A549 (cell line): ENCODE data around the gene EMID1.

Experiments
- CEBPB ChIP-seq, 2 experiments: fragments of >200 bp in 1 of 2; sonication (Bioruptor Twin) in 1 of 2; formaldehyde crosslinking in 1 of 2; IDR thresholded peaks; 2 replicates each; pipeline ENCODE4 v1.6.1; 2012 to 2016
- CHD2 ChIP-seq: fragments of 150-350 bp; IDR thresholded peaks from 2 replicates; pipeline ENCODE4 v1.6.1; 2014; ENCODE audit warnings: low read length; ENCODE audit not compliant: partially characterized antibody
- CTCF ChIP-seq: fragments of >200 bp; sonication (Bioruptor Twin); formaldehyde crosslinking; IDR thresholded peaks from 3 replicates; pipeline ENCODE4 v1.5.1; 2016
- EP300 ChIP-seq, 2 experiments: fragments of >200 bp; sonication (Bioruptor Twin); formaldehyde crosslinking; IDR thresholded peaks; 2 replicates in 1 of 2; 3 replicates in 1 of 2; pipeline ENCODE4 v1.6.1; 2016 to 2017
- HOXB13 ChIP-seq: fragments of 250-450 bp; sonication (Bioruptor Pico); IDR thresholded peaks from 2 replicates; pipeline ENCODE4 v1.5.0; 2020; ENCODE audit warnings: low read depth, mild to moderate bottlenecking, moderate library complexity
- JUN ChIP-seq, 2 experiments: fragments of >200 bp; sonication (Bioruptor Twin); formaldehyde crosslinking; IDR thresholded peaks; 2 replicates in 1 of 2; 3 replicates in 1 of 2; pipeline ENCODE4 v1.6.1; 2016 to 2017
- POLR2A ChIP-seq: IDR thresholded peaks from 2 replicates; pipeline ENCODE4 v1.6.1; 2012; ENCODE audit warnings: mild to moderate bottlenecking, low read length
- RCOR1 ChIP-seq: fragments of 150-350 bp; IDR thresholded peaks from 2 replicates; pipeline ENCODE4 v1.6.1; 2014; ENCODE audit warnings: antibody characterized with exemption, low read length, low read depth
- USF2 ChIP-seq: fragments of 450-650 bp; IDR thresholded peaks from 2 replicates; pipeline ENCODE4 v1.6.1; 2014; ENCODE audit warnings: antibody characterized with exemption

- no peak for TF ChIP-seq JUN (IDR thresholded peaks at IDR 0.05)
- TF ChIP-seq CTCF, result no peak
- TF ChIP-seq POLR2A, result no peak
- TF ChIP-seq RCOR1, result no peak
- no peak for TF ChIP-seq EP300 (IDR thresholded peaks at IDR 0.05)
- TF ChIP-seq CHD2, result no peak
- TF ChIP-seq USF2, result no peak
- TF ChIP-seq CEBPB (IDR thresholded peaks at IDR 0.05), result no peak
- TF ChIP-seq HOXB13 (CRISPR knock-in tag), result no peak
Observed at GRCh38 chr22:29195118-29195963, 10.4 kb upstream of the EMID1 start.
